Endothelial cell (in vitro differentiated cells): Measurements from ENCODE around the gene NOS1AP. TPM values are rescaled to one million over a fixed set of nuclear protein-coding genes. Genes with fewer than 3 reads are reported as not detected.

Experiments
- DNase-seq: peaks from one replicate; pipeline ENCODE4 v3.0.0; 2021; ENCODE audit warnings: low spot score
- H3K27ac Mint-ChIP-seq: one replicate; pipeline ENCODE4 v1.8.0; 2021; ENCODE audit warnings: mixed read lengths, inconsistent platforms; ENCODE audit not compliant: unreplicated experiment
- H3K27me3 Mint-ChIP-seq: one replicate; pipeline ENCODE4 v1.8.0; 2021; ENCODE audit warnings: mild to moderate bottlenecking, moderate library complexity, mixed read lengths, inconsistent platforms; ENCODE audit not compliant: unreplicated experiment
- H3K36me3 Mint-ChIP-seq: one replicate; pipeline ENCODE4 v1.8.0; 2021; ENCODE audit warnings: mild to moderate bottlenecking, low read depth, mixed read lengths, inconsistent platforms; ENCODE audit not compliant: unreplicated experiment
- H3K4me1 Mint-ChIP-seq: one replicate; pipeline ENCODE4 v1.8.0; 2021; ENCODE audit warnings: mild to moderate bottlenecking, mixed read lengths, inconsistent platforms; ENCODE audit not compliant: unreplicated experiment
- H3K4me3 Mint-ChIP-seq: one replicate; pipeline ENCODE4 v1.8.0; 2021; ENCODE audit warnings: mild to moderate bottlenecking, mixed read lengths, inconsistent platforms; ENCODE audit not compliant: unreplicated experiment
- H3K9me3 Mint-ChIP-seq: one replicate; pipeline ENCODE4 v1.8.0; 2021; ENCODE audit warnings: mixed read lengths, inconsistent platforms; ENCODE audit not compliant: unreplicated experiment
- CTCF ChIP-seq: fragments of 200-600 bp; sonication (generic); IDR thresholded peaks from one replicate; pipeline ENCODE4 v1.5.0; 2021; ENCODE audit warnings: antibody characterized with exemption; ENCODE audit not compliant: unreplicated experiment
- total RNA-seq: library from RNA; stranded (reverse); fragmentation: NEBNext Ultra II Directional; extraction: Animal tissue kit (Norgen Biotek cat#: 25700); gene quantifications from one replicate; pipeline ENCODE4 v1.2.1, GENCODE V29; 2021; ENCODE audit not compliant: unreplicated experiment

Gene NOS1AP
- total RNA-seq, 1 donor from 2014 or later = 19.8 TPM

GRCh38 chr1:162212713-162213112 is 143.2 kb downstream of the NOS1AP start:
- peaks cover 4% of the 10 kb centered on the region for H3K36me3 Mint-ChIP-seq
- peaks cover 6% of the 10 kb centered on the region for H3K27me3 Mint-ChIP-seq
- TF ChIP-seq CTCF = no peak
- no peak overlapping the region for H3K4me3 Mint-ChIP-seq
- H3K4me1 Mint-ChIP-seq = peaks cover 74% of the 10 kb centered on the region
- H3K9me3 Mint-ChIP-seq = no peaks in the 10 kb centered on the region
- DNase-seq = no peak
- H3K27ac Mint-ChIP-seq = peak overlapping the region; percentile 97

- peaks cover 78% of the 10 kb centered on the region for H3K4me1 Mint-ChIP-seq
- no peak for TF ChIP-seq CTCF
- no peak overlapping the region for H3K4me3 Mint-ChIP-seq
- peaks cover 6% of the 10 kb centered on the region for H3K27me3 Mint-ChIP-seq
- H3K27ac Mint-ChIP-seq = peak overlapping the region; percentile 97
- no peaks in the 10 kb centered on the region for H3K9me3 Mint-ChIP-seq
- DNase-seq = no peak
- peaks cover 4% of the 10 kb centered on the region for H3K36me3 Mint-ChIP-seq
Measured at GRCh38 chr1:162213281-162213912, 143.9 kb downstream of the NOS1AP start.

- Mint-ChIP-seq H3K4me3 (no peak overlapping the region), H3K27me3 (peaks cover 6% of the 10 kb centered on the region), H3K36me3 (peaks cover 4% of the 10 kb centered on the region), H3K9me3 (no peaks in the 10 kb centered on the region), H3K27ac (no peak overlapping the region), H3K4me1 (peaks cover 83% of the 10 kb centered on the region)
- TF ChIP-seq CTCF = no peak
- no peak for DNase-seq
Measured at GRCh38 chr1:162214202-162214601, 144.7 kb downstream of the NOS1AP start.

- Mint-ChIP-seq H3K9me3 (no peaks in the 10 kb centered on the region), H3K4me1 (peaks cover 81% of the 10 kb centered on the region), H3K27ac (peak overlapping the region; percentile 19), H3K4me3 (peak overlapping the region; percentile 26), H3K27me3 (peaks cover 6% of the 10 kb centered on the region), H3K36me3 (peaks cover 4% of the 10 kb centered on the region)
- DNase-seq = no peak
- TF ChIP-seq CTCF = no peak
Measured at GRCh38 chr1:162215902-162216301, 146.4 kb downstream of the NOS1AP start.

GRCh38 chr1:162216604-162217003 is 147.1 kb downstream of the NOS1AP start:
- Mint-ChIP-seq H3K4me3 (no peak overlapping the region), H3K27me3 (peaks cover 8% of the 10 kb centered on the region), H3K9me3 (no peaks in the 10 kb centered on the region), H3K27ac (no peak overlapping the region), H3K4me1 (peaks cover 77% of the 10 kb centered on the region), H3K36me3 (peaks cover 7% of the 10 kb centered on the region)
- no peak for DNase-seq
- TF ChIP-seq CTCF = no peak
